HepG2 (cell line): ENCODE results near the gene S1PR5. TPM values are rescaled to one million over a fixed set of nuclear protein-coding genes. Genes with fewer than 3 reads are reported as not detected.

Experiments used
- ELF4 ChIP-seq: sonication (generic); formaldehyde crosslinking; IDR thresholded peaks from 2 replicates; pipeline ENCODE4 v1.5.0; 2020; ENCODE audit warnings: missing genetic modification reagents, mild to moderate bottlenecking, moderate library complexity, borderline replicate concordance
- GLI4 ChIP-seq: sonication (generic); formaldehyde crosslinking; IDR thresholded peaks from 2 replicates; pipeline ENCODE4 v1.5.1; 2020; ENCODE audit warnings: missing genetic modification reagents, mild to moderate bottlenecking, moderate library complexity, borderline replicate concordance
- KAT2B ChIP-seq: fragments of 150-350 bp; IDR thresholded peaks from 2 replicates; pipeline ENCODE4 v1.6.1; 2014; ENCODE audit warnings: low read depth, low read length, borderline replicate concordance
- KDM5B ChIP-seq: sonication (generic); formaldehyde crosslinking; IDR thresholded peaks from 2 replicates; pipeline ENCODE4 v1.4.0; 2020; ENCODE audit warnings: missing genetic modification reagents, mild to moderate bottlenecking, borderline replicate concordance
- MAFF ChIP-seq: IDR thresholded peaks from 2 replicates; pipeline ENCODE4 v1.6.1; 2011; ENCODE audit warnings: low read depth, low read length, improper control_type of control experiment
- SALL1 ChIP-seq: sonication (generic); formaldehyde crosslinking; IDR thresholded peaks from 2 replicates; pipeline ENCODE4 v1.8.0; 2022; ENCODE audit warnings: mild to moderate bottlenecking, missing genetic modification reagents
- SMAD3 ChIP-seq: sonication (generic); formaldehyde crosslinking; IDR thresholded peaks from 2 replicates; pipeline ENCODE4 v1.4.0; 2020; ENCODE audit warnings: missing genetic modification reagents
- TAF15 ChIP-seq: fragments of 200-400 bp; formaldehyde crosslinking; IDR thresholded peaks from one replicate; pipeline ENCODE4 v1.6.1; 2018; ENCODE audit warnings: mild to moderate bottlenecking, low read depth, low read length; ENCODE audit not compliant: poor library complexity, severe bottlenecking
- U2AF2 ChIP-seq: fragments of 200-400 bp; formaldehyde crosslinking; IDR thresholded peaks from 2 replicates; pipeline ENCODE4 v1.6.1; 2017; ENCODE audit warnings: low read depth, mild to moderate bottlenecking, low read length
- ZNF12 ChIP-seq: sonication (generic); formaldehyde crosslinking; IDR thresholded peaks from 2 replicates; pipeline ENCODE4 v1.5.0; 2020; ENCODE audit warnings: missing genetic modification reagents
- ZNF224 ChIP-seq: sonication (generic); formaldehyde crosslinking; IDR thresholded peaks from 2 replicates; pipeline ENCODE4 v1.5.0; 2020; ENCODE audit warnings: mild to moderate bottlenecking, missing genetic modification reagents
- ZNF232 ChIP-seq: sonication (generic); formaldehyde crosslinking; IDR thresholded peaks from 2 replicates; pipeline ENCODE4 v1.4.0; 2020; ENCODE audit warnings: missing genetic modification reagents, borderline replicate concordance
- ZNF3 ChIP-seq: IDR thresholded peaks from 2 replicates; pipeline ENCODE4 v1.7.0; 2017; ENCODE audit warnings: inconsistent platforms
- ZNF629 ChIP-seq: sonication (generic); formaldehyde crosslinking; conservative IDR thresholded peaks from 2 replicates; pipeline ENCODE4 v1.5.0; 2020; ENCODE audit warnings: missing genetic modification reagents
- ZNF660 ChIP-seq: sonication (generic); formaldehyde crosslinking; IDR thresholded peaks from 2 replicates; pipeline ENCODE4 v1.5.1; 2020; ENCODE audit warnings: mild to moderate bottlenecking, low read depth, missing genetic modification reagents, borderline replicate concordance
- ZNF761 ChIP-seq: sonication (generic); formaldehyde crosslinking; conservative IDR thresholded peaks from 2 replicates; pipeline ENCODE4 v1.4.0; 2020; ENCODE audit warnings: mild to moderate bottlenecking, missing genetic modification reagents
- polyA plus RNA-seq, 8 experiments: library from polyadenylated mRNA; depleted of rRNA in 3 of 8; stranded (reverse) in 7 of 8; unstranded in 1 of 8; fragments of >200 nt; fragmentation: Illumina TruSeq in 4 of 8; extraction: Trizol in 4 of 8; gene quantifications; 2 replicates each; pipeline versions ENCODE4 v1.2.1 to v1.2.3, GENCODE V29; 2011 to 2016; ENCODE audit warnings: low read depth in 4 of 8, missing spikeins in 1 of 8, mixed read lengths in 1 of 8; ENCODE audit not compliant: insufficient read depth in 1 of 8
- total RNA-seq, 5 experiments: library from RNA; depleted of rRNA; stranded (reverse); fragments of >200 nt; fragmentation: Illumina TruSeq; extraction: Trizol; gene quantifications; 2 replicates each; pipeline ENCODE4 v1.2.3, GENCODE V29; 2016; ENCODE audit warnings: low read depth in 1 of 5
- TF ChIP-seq, protein P1 (sequence below): sonication (generic); formaldehyde crosslinking; IDR thresholded peaks from 2 replicates; pipeline ENCODE4 v1.4.0; 2020; ENCODE audit warnings: missing genetic modification reagents
- TF ChIP-seq, protein P2 (sequence below), 2 experiments: fragments of 450-650 bp in 1 of 2; sonication (generic) in 1 of 2; formaldehyde crosslinking; IDR thresholded peaks; 2 replicates each; pipeline versions ENCODE4 v1.5.0 to v1.8.0; 2020 to 2022; ENCODE audit warnings: mild to moderate bottlenecking in 1 of 2, missing genetic modification reagents in 1 of 2
- TF ChIP-seq, protein P3 (sequence below): sonication (generic); formaldehyde crosslinking; IDR thresholded peaks from 2 replicates; pipeline ENCODE4 v1.4.0; 2020; ENCODE audit warnings: missing genetic modification reagents
- TF ChIP-seq, protein P4 (sequence below): sonication (generic); formaldehyde crosslinking; IDR thresholded peaks from 2 replicates; pipeline ENCODE4 v1.5.0; 2020; ENCODE audit warnings: mild to moderate bottlenecking, missing genetic modification reagents, borderline replicate concordance

Gene S1PR5
- total and polyA plus RNA-seq, 2 of the 13 experiments (the other 11 are each of a cell fraction or from before 2014, with no cell fraction given): 0.04 TPM; not detected in 1

DNA sequence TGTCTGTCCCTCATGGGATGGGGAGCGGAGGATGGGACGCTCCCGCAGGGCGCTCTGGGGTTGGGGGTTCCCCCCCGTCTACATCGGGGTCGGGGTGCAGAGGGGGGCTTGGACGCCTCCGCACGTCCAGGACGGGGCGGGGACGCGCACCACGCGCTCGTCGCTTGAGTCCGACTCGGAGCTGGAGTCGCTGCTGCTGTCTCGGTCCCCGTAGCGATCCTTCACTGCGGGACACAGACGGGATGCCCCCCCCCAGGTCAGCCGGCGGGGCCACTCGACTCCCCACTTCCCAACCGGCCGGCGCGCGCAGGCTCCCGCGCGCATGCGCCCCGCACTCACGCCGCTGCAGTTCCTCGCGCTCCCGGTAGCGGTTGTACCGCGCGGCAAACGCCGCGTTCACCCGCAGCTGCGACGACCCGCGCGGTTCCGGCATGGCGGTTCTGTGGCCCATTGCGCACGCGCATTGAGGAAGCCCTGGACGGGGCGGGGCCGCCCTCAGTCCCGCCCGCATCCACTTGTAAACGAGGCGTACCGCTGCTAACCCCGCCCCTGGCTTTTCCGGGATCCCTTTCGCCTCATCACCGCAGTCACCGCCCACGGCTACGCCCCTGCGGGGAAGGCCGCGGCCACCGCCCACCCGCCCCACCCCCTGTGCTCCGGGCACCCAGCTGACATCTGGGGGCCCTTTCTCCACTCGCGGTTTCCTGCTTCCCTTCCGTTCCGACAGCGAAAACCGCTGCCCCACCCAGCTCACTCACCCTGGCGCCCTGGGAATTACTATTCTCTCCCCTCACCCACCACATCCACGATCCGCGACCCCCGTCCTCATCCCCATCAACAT, 48.5 kb upstream of the S1PR5 start, which contains the start of gene KRI1 (continued):
- TF ChIP-seq, protein P1, sequence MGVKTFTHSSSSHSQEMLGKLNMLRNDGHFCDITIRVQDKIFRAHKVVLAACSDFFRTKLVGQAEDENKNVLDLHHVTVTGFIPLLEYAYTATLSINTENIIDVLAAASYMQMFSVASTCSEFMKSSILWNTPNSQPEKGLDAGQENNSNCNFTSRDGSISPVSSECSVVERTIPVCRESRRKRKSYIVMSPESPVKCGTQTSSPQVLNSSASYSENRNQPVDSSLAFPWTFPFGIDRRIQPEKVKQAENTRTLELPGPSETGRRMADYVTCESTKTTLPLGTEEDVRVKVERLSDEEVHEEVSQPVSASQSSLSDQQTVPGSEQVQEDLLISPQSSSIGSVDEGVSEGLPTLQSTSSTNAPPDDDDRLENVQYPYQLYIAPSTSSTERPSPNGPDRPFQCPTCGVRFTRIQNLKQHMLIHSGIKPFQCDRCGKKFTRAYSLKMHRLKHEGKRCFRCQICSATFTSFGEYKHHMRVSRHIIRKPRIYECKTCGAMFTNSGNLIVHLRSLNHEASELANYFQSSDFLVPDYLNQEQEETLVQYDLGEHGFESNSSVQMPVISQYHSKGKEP (CRISPR knock-in tag): peak; percentile 96
- TF ChIP-seq MAFF (no peak), ZNF232 (CRISPR knock-in tag) (peak; percentile 84; the same call in 1 of the 2 replicates), U2AF2 (no peak), SALL1 (peak; percentile 95), ZNF3 (CRISPR knock-in tag) (no peak), SMAD3 (peak; percentile 73; the same call in 1 of the 2 replicates), ZNF660 (CRISPR knock-in tag) (no peak), KAT2B (no peak), ELF4 (CRISPR knock-in tag) (peak; percentile 17; the same call in 1 of the 2 replicates), TAF15 (no peak), ZNF761 (CRISPR knock-in tag) (peak; percentile 92), GLI4 (0 out of 2 replicates have a peak, but pooled peaks have one; percentile 26), ZNF629 (CRISPR knock-in tag) (peak; percentile 37; the same call in 1 of the 2 replicates), KDM5B (CRISPR knock-in tag) (peak; percentile 97; the same call in 1 of the 2 replicates), ZNF12 (CRISPR knock-in tag) (0 out of 2 replicates have a peak, but pooled peaks have one; percentile 62), ZNF224 (CRISPR knock-in tag) (peak; percentile 97; the same call in 1 of the 2 replicates)
- TF ChIP-seq, protein P2, sequence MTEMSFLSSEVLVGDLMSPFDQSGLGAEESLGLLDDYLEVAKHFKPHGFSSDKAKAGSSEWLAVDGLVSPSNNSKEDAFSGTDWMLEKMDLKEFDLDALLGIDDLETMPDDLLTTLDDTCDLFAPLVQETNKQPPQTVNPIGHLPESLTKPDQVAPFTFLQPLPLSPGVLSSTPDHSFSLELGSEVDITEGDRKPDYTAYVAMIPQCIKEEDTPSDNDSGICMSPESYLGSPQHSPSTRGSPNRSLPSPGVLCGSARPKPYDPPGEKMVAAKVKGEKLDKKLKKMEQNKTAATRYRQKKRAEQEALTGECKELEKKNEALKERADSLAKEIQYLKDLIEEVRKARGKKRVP (CRISPR knock-in tag; IDR thresholded peaks at IDR 0.05): 0 out of 4 replicates have a peak, but pooled peaks of 1 of the 2 experiments have one; percentile 60
- TF ChIP-seq, protein P3, sequence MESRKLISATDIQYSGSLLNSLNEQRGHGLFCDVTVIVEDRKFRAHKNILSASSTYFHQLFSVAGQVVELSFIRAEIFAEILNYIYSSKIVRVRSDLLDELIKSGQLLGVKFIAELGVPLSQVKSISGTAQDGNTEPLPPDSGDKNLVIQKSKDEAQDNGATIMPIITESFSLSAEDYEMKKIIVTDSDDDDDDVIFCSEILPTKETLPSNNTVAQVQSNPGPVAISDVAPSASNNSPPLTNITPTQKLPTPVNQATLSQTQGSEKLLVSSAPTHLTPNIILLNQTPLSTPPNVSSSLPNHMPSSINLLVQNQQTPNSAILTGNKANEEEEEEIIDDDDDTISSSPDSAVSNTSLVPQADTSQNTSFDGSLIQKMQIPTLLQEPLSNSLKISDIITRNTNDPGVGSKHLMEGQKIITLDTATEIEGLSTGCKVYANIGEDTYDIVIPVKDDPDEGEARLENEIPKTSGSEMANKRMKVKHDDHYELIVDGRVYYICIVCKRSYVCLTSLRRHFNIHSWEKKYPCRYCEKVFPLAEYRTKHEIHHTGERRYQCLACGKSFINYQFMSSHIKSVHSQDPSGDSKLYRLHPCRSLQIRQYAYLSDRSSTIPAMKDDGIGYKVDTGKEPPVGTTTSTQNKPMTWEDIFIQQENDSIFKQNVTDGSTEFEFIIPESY (CRISPR knock-in tag): 0 out of 2 replicates have a peak, but pooled peaks have one; percentile 35
- TF ChIP-seq, protein P4, sequence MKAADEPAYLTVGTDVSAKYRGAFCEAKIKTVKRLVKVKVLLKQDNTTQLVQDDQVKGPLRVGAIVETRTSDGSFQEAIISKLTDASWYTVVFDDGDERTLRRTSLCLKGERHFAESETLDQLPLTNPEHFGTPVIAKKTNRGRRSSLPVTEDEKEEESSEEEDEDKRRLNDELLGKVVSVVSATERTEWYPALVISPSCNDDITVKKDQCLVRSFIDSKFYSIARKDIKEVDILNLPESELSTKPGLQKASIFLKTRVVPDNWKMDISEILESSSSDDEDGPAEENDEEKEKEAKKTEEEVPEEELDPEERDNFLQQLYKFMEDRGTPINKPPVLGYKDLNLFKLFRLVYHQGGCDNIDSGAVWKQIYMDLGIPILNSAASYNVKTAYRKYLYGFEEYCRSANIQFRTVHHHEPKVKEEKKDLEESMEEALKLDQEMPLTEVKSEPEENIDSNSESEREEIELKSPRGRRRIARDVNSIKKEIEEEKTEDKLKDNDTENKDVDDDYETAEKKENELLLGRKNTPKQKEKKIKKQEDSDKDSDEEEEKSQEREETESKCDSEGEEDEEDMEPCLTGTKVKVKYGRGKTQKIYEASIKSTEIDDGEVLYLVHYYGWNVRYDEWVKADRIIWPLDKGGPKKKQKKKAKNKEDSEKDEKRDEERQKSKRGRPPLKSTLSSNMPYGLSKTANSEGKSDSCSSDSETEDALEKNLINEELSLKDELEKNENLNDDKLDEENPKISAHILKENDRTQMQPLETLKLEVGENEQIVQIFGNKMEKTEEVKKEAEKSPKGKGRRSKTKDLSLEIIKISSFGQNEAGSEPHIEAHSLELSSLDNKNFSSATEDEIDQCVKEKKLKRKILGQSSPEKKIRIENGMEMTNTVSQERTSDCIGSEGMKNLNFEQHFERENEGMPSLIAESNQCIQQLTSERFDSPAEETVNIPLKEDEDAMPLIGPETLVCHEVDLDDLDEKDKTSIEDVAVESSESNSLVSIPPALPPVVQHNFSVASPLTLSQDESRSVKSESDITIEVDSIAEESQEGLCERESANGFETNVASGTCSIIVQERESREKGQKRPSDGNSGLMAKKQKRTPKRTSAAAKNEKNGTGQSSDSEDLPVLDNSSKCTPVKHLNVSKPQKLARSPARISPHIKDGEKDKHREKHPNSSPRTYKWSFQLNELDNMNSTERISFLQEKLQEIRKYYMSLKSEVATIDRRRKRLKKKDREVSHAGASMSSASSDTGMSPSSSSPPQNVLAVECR: peak; percentile 93
